Right ventricle myocardium superior (tissue), 1 donor: Measurements from ENCODE around the gene FMC1. TPM values are rescaled to one million over a fixed set of nuclear protein-coding genes. Genes with fewer than 3 reads are reported as not detected.
"Not testable (repeated sequence)": the region's sequence is repeated elsewhere in the genome, so short reads cannot be mapped to it uniquely, and the experiment has no call there.

Source experiments
- ATAC-seq: fragments of 200-7000 bp; cut with Tn5 transposase; one replicate; pipeline ENCODE4 v1.9.1; 2020; ENCODE audit warnings: mild to moderate bottlenecking; ENCODE audit not compliant: poor library complexity
- DNase-seq: peaks from one replicate; pipeline ENCODE4 v3.0.0-alpha.2; 2020
- intact Hi-C: fragments of 100-400 bp; cut with DNase I; formaldehyde crosslinking; loops from one replicate; pipeline ENCODE4 v1.11.2; 2022
- total RNA-seq: library from RNA; stranded (reverse); fragmentation: NEBNext Ultra II Directional; extraction: Animal tissue kit (Norgen Biotek cat#: 25700); gene quantifications from one replicate; pipeline ENCODE4 v1.2.1, GENCODE V29; 2021
- donor health status: DM: no; HTN: yes; CAD: no; lungs with severe emphysema.

The FMC1 gene
- total RNA-seq, 1 donor from 2014 or later, result 55.3 TPM

DNA sequence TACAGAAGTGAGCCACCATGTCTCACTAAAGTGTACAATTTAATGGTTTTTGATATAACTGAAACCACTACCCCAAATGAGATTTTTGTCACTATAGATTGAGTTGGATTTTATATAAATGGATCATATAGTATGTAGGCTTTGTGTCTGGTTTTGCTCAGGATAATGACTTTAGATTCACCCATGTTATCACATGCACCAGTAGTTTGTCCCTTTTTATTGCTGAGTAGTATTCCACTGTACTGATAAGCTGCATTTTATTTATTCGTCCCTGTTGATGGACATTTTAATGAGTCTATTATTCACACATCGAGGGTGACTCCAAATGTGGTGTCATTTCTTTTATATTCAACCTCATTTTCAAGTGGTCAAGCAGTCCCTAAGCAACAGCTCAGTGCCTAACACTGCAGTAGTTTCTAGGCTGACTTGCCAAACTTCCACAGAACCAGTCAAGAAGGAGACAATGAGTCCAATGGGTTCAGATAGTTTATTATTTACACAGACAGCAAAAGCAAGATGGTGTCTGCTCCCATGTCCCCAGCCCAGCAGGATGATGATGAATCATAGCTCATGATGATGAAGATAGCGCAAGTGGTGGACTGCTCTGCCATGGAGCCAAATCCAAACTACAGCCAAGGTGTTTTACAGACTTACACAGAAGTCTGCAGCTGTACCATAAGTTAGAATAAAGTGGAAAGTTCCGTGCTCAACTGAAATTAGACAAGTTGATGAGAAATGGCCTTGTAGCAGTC, 6.6 kb upstream of the FMC1 start:
- ATAC-seq (no peak), DNase-seq (no peak)
- intact Hi-C loops, result no loop called here

DNA sequence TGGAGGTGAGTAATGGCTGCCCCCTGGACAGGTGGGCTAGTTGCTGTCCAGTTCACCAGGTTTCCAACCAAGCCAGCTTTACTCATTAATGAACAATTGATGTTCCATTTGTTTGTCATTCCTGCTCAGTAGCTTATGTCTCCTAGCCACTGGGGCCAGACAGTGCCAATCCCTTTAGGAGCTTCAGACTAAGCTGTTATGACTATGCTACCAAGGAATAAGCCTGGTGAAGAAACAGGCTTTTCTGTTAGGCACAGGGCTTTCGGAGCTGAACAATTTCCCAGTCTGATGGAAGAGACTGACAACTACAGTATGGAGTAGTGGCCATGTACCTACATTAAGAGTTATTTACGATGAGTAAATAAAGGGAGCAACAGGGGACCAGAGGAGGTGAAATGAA, 2.1 kb upstream of the FMC1 start:
- DNase-seq (no peak), ATAC-seq (no peak)
- intact Hi-C loops, result no loop called here

DNA sequence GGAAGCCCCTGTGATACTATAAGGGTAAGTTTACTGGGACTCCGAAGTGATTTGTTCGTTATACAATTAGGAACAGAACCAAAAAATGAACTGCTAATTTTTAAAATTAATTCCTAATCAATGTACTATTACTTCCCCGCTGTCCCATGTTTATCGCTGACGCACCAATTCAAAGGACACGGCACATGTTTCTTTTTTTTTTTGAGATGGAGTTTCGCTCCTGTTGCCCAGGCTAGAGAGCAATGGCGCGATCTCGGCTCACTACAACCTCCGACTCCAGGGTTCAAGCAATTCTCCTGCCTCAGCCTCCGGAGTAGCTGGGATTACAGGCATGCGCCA, 1.5 kb upstream of the FMC1 start:
- intact Hi-C loops, result no loop called here
- DNase-seq (no peak), ATAC-seq (no peak)

DNA sequence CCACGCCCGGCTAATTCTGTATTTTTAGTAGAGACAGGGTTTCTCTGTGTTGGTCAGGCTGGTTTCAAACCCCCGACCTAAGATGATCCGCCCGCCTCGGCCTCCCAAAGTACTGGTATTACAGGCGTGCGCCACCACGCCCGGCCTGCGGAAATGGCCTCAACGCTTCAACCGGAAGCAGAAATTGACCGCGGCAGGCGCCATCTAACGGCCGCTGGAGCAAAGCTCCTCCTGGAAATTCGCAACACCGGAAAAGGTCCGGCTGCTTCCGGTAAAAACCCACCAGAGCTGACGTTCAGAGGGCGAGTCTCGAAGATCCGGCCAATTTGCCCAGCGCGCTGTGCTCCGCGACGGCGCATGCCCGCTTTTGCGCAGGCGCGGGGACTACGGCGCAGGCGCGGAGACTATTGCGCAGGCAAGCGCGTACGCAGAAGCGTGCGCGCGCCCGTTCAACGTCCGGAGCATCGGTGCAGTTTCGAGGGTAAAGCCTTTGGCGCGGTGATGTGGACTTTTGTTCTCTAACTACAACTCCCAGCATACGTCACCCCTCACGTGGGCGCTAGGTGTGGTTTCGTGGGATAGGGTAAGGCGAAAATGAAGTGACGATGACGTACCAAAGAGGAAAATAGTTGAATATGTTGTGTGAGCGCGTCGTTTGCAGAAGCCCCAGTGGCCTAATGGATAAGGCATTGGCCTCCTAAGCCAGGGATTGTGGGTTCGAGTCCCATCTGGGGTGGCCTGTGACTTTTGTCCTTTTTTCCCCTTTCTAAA, 915 bp upstream of the FMC1 start:
- intact Hi-C loops, result no loop called here
- ATAC-seq (peak; percentile 86), DNase-seq (peak; percentile 99)

DNA sequence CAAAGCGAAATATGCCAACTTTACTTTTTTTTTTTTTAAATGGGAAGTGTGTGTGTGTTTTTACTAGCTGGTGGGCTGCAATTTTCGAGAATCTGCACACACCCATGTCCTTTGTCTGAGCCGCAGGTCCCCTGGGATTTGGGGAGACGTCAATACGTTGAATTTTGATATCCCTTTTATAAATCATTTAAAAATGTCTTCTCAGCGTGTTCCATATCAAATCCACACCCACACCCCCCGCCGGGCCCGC, 404 bp upstream of the FMC1 start:
- DNase-seq (no peak), ATAC-seq (peak; percentile 5)
- intact Hi-C loops, result loop anchor here (1.0 kb wide), 1 partner anchor 19 kb away; the partner anchor contains the start of gene LUC7L2

DNA sequence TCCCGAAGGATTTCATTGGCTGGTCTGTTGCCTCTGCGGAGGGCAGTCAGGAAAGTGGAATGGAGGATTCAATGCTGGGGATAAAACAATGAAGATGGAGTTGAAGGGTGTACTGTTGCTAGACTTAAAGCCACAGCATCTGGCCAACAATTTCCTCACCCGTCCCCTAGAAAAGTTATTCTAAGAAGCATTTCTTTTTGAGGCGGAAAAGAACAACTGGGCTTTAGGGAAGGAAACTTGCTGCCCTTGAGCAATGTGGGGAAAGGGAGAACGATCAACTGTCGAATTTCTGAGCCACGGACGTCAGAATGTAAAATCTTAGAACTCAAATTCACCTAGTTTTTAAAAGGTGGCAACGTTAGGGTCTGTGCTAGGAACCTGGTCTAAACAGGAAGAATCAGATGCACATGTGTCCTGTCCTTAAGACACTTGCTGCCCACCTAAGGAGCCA, 664 bp downstream of the FMC1 start:
- no peak for ATAC-seq
- intact Hi-C loops, result loop anchor here (1.0 kb wide), 1 partner anchor 18 kb away; the partner anchor contains the start of gene LUC7L2
- no peak for DNase-seq

DNA sequence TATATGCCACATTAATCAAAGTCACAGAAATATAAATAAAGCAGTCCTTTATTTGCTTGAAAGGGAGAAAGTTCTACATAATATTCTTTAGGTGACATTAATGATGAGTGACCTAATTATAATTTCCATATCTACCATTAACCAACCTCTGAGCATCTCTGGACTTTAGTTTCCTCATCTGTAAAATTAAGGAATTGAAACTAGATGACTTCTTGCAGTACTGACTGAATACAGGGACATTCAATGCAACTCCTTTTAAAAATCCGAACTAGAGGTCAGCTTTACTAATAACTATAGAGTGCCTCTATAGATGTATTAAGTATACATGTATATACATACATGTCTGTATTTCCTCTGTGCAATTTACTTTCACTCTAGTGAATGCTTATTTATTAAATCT, 3.9 kb downstream of the FMC1 start:
- intact Hi-C loops, result no loop called here
- ATAC-seq, result no peak
- DNase-seq, result no peak

DNA sequence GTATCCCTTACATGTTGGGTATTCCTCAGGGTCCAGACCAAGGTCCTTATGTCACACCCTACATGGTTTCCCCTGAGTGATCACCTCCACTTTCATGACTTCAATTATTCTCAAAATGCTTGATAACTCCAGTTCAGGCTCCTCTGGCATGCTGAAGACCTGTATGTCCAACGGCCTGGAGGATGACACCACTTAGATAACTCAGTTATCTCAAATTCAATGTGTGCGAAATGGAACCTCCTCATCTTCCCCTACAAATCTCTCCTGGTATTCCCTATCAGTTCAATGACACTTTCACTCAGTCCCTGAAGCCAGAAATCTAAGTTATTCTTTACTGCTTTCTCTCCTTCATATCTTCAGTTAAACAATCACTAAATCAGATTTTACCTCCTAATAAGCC, 9.9 kb downstream of the FMC1 start:
- intact Hi-C loops, result no loop called here
- DNase-seq (no peak), ATAC-seq (no peak)

DNA sequence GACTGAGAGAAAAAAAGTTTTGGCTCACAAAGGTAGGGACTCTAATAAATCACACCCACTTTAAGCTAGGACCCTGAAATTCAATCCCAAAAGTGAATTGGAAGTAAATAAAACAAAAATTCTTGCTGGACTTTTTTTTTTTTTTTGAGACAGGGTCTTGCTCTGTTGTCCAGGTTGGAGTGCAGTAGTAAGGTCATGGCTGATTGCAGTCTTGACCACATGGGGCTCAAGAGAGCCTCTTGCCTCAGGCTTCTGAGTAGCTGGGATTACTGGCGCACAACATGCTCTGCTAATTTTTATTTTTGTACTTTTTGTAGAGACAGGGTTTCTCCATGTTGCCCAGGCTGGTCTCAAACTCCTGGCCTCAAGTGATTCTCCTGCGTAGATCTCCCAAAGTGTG, 13.6 kb downstream of the FMC1 start:
- intact Hi-C loops, result no loop called here
- ATAC-seq (no peak), DNase-seq (no peak)

DNA sequence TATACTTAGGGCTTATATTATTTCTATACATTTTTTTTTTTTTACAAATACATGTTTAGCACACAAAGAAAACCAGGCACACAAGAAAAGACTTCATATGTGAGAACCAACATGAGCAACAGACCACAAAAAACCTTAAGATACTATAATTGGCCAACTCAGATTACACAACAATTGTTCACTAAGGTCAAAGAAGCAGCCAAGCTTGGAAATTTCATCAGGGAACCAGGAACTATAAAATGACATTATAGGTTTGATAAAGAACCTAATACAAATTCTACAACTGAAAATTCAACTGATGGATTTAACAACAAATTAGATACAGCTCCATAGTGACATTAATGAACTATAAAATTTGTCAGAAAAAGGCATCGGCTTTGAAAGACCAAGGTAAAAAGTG, 14.2 kb downstream of the FMC1 start:
- DNase-seq, result no peak
- no peak for ATAC-seq
- intact Hi-C loops, result no loop called here

DNA sequence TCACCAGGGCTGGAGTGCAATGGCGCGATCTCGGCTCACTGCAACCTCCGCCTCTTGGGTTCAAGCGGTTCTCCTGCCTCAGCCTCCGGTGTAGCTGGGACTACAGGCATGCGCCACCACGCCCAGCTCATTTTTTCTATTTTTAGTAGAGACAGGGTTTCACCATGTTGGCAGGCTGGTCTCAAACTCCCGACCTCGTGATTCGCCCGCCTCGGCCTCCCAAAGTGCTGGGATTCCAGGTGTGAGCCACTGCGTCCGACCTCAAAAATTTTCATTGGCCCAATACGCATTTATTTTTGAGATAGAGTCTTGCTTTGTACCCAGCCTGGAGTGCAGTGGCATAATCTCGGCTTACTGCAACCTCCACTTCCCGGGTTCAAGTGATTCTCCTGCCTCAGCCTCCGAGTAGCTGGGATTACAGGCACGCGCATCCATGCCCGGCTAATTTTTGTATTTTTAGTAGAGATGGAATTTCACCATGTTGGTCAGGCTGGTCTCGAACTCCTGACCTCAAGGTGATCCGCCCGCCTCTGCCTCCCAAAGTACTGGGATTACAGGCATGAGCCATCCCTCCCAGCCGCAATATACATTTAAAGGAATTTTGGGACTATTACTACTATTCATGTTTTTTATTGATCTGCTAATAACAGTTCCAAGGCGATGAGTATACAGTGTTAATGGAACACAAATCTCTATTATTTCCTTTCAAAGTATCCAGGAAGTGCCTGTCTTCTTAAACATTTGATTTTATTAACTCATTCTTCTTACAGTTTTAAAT, 16.8 kb downstream of the FMC1 start:
- intact Hi-C loops, DNase-seq: not testable (repeated sequence)

DNA sequence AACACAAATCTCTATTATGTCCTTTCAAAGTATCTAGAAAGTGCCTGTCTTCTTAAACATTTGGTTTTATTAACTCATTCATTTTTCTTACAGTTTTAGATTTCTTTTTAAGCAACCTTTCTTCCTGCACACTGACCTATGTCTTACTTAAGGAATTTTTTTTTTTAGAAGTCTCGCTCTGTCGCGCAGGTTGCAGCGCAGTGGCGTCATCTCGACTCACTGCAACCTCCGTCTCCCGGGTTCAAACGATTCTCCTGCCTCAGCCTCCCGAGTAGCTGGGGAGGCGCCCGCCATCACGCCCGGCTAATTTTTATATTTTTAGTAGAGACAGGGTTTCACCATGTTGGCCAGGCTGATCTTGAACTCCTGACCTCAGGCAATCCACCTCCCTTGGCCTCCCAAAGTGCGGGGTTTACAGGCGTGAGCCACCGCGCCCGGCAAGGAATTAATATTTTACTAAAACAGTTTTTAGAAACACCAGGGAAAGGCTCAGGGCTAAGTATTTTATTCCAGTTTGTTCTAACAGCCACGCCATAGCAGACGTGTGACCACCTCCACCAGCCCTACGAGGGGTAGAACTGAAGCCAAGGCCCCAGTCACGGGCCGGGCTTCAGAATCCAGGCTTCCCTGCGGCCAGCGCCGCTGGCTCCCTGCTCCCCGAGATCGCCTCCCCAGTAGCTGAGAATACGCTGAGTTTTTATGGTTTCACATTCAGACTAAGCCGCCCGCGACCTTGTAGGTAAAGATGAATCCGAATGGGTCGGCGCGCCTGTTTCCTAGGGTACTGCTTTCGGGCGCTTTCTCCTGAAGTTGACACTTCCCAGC, 17.6 kb downstream of the FMC1 start:
- intact Hi-C loops, result loop anchor here (1.0 kb wide), 1 partner anchor 17 kb away; the partner anchor contains the start of gene FMC1
- DNase-seq (no peak), ATAC-seq (peak; percentile 10)

More for the DNA sequence above, 16.8 kb downstream of the FMC1 start:
- not testable (repeated sequence) for ATAC-seq

DNA sequence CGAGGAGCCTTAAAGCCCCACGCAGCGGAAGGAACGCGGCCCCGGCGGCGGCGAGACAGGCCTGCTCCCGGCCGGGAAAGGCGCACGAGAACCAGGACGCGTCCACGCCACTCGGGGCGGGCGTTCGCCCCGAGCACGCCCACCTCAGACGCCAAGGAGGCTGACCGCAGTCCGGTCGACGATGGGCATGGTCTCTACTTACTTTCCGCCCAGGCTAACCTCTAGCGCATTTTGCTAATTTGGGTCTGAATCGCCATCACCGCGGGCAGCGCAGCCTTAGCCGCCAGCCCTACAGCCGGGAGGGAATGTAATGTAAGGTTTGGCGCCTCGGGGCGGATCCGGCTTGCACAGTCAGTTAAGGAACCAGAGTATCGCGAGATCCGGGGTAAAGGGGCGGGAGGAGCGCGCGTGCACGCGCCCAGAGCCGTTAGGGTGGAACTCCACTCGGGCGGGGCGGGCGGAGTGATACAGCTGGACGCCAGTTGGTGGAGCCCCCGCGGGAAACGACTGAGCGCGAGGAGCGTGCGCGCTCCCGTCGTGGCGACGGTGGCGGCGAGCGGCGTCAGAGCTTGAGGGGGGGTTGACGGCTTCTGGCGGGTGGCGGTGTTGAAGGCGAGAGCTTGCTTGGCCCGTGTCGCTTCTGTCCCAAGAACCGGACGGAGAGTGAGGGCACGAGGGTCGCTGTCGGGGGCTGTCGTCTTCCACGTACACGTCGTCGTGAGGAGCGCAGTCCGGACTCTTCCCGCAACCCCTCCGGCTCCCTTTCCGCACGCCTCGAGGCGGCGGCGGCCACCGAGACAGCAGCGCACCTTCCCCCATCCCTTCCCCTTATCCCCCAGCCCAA, 18.5 kb downstream of the FMC1 start, which contains the start of gene LUC7L2:
Gene LUC7L2, plus strand, starts transcription at position 529 of the 844 bp plus-strand sequence. CDS start 368 bp downstream, outside the sequence.
- peak; percentile 97 for ATAC-seq
- DNase-seq, result peak; percentile 100
- intact Hi-C loops, result loop anchor here (1.0 kb wide), 1 partner anchor 18 kb away; the partner anchor contains the start of gene FMC1

DNA sequence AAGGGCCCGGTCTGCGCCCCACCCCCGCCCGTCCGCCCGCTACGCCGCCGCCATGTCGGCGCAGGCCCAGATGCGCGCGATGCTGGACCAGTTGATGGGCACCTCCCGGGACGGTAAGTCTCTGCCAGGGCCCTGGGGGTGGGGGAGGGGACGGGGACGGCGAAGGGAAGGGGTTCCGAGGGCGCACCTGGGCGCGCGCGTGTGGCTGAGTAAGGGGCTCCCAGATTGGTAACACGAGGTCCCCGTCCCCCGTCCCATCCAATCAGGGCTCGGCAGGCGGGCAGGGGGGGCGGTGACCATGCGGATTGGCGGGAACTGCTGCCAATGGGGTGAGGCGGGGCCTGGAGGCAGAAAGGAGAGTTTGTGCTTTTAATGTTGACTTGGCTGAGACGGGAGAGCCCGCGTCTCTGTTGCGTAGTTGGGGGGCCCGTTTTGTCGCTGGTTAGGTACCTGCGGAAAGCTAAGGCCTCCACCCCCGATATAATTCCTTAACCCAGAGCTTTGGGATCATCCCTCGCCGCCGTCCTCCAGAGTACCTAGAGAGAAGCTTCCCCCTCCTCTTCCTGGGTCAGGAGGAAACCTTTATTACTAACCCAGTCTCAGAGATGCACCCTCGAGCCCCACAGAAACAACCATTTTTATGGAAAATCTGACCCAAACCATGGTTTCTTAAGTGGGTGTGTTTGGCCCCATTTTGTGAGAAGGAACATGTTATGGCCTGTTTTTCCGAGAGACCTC, 19.2 kb downstream of the FMC1 start:
- DNase-seq, result peak; percentile 98
- peak; percentile 87 for ATAC-seq
- intact Hi-C loops, result no loop called here

DNA sequence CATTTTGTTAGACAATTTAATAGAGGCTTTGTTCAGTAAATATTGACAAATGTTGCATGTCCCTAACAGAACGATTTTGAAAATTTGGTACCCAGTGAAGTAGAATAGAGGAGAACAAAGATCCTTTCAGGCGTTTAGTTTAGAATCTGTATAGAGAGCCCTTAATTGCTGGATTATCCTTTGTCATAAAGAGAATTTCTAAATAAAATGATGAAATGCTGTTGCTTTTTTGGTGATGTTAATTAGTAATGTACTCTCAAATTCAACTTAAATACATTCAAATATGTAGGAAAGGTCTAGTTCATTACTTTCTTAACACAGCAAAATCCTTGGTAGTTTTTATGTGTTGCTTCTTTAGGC, 19.8 kb downstream of the FMC1 start:
- ATAC-seq (no peak), DNase-seq (no peak)
- intact Hi-C loops, result no loop called here

DNA sequence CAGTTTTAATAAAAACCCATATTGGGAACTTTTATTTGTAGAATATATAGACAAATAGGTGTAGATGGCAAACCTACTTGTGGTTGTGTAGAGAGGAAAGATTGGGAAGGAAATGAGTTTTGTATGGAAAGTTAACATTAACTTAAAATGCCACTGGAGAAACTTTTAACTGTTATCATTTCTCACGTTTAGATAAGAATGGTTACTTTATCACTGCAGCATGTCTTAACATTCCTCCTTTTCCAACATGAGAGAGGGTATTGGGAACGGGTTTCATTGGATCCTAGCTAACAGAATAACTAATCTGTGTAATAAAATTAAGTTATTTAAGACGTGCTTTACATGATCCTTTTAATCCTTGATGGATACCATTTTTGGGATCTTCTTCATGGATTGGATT, 20.4 kb downstream of the FMC1 start:
- intact Hi-C loops, result no loop called here
- DNase-seq, result no peak
- ATAC-seq, result no peak

DNA sequence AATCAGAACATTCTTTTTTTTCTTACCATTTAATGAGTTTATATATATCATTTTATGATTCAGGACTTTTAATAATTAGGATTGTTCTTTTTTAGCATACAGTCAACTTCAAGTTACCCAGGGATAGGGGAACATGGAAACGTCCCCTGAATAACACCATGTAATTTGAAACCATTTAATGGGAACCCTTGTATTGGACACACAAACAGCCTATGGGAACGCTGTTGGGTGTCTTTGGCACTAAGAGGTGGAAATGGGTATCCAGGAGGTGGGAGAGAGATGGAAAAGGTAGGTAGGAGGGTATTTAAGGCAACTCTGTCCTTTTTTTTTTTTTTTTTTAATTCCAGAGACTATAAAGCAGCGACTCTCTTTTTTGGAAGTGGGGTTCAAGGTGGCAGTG, 21.2 kb downstream of the FMC1 start:
- DNase-seq, result no peak
- ATAC-seq, result no peak
- intact Hi-C loops, result no loop called here
